HFFc6 (cell line): ENCODE measurements around the gene EXOC2. TPM values are rescaled to one million over a fixed set of nuclear protein-coding genes. Genes with fewer than 3 reads are reported as not detected.

Experiments
- DNase-seq: peaks from one replicate; pipeline ENCODE4 v3.0.0-alpha.2; 2018
- H3K27ac Mint-ChIP-seq: 2 replicates; pipeline ENCODE4 v1.8.0; 2020; ENCODE audit warnings: mild to moderate bottlenecking, mixed read lengths
- H3K27me3 Mint-ChIP-seq: 2 replicates; pipeline ENCODE4 v1.8.0; 2021; ENCODE audit warnings: mild to moderate bottlenecking, moderate library complexity, mixed read lengths; ENCODE audit not compliant: insufficient read depth
- H3K36me3 Mint-ChIP-seq: 2 replicates; pipeline ENCODE4 v1.8.0; 2021; ENCODE audit warnings: low read depth, mixed read lengths
- H3K4me1 Mint-ChIP-seq: 2 replicates; pipeline ENCODE4 v1.8.0; 2020; ENCODE audit warnings: low read depth, mixed read lengths
- H3K4me3 Mint-ChIP-seq: 2 replicates; pipeline ENCODE4 v1.8.0; 2020; ENCODE audit warnings: mild to moderate bottlenecking, moderate library complexity, mixed read lengths
- H3K9me3 Mint-ChIP-seq: 2 replicates; pipeline ENCODE4 v1.8.0; 2020; ENCODE audit warnings: mild to moderate bottlenecking, mixed read lengths
- CTCF ChIP-seq: fragments of 200-600 bp; sonication (generic); IDR thresholded peaks from 2 replicates; pipeline ENCODE4 v1.5.0; 2021; ENCODE audit warnings: antibody characterized with exemption, mild to moderate bottlenecking
- total RNA-seq, 6 experiments: library from RNA; stranded (reverse); fragmentation: NEBNext Ultra II Directional; extraction: Animal tissue kit (Norgen Biotek cat#: 25700); gene quantifications; 2 replicates in 1 of 6; 3 replicates in 5 of 6; pipeline ENCODE4 v1.2.3, GENCODE V29; 2021

Gene EXOC2
- total RNA-seq, 6 experiments from 2014 or later: 19.3 to 22.4 (median 20.3) TPM

- no peak for TF ChIP-seq CTCF
- H3K9me3 Mint-ChIP-seq: peaks cover 14% of the 10 kb centered on the region; the same call in 1 of the 2 replicates
- H3K4me3 Mint-ChIP-seq: no peak overlapping the region
- no peaks in the 10 kb centered on the region for H3K36me3 Mint-ChIP-seq
- peaks cover 13% of the 10 kb centered on the region for H3K4me1 Mint-ChIP-seq
- H3K27me3 Mint-ChIP-seq: peaks cover 15% of the 10 kb centered on the region
- no peak overlapping the region for H3K27ac Mint-ChIP-seq
- DNase-seq: no peak
Observed at GRCh38 chr6:438634-439170, 254.2 kb downstream of the EXOC2 start.

GRCh38 chr6:437037-437392 is 255.9 kb downstream of the EXOC2 start:
- Mint-ChIP-seq H3K4me1 (peaks cover 13% of the 10 kb centered on the region), H3K4me3 (peak overlapping the region; percentile 51; the same call in 1 of the 2 replicates), H3K27me3 (peaks cover 15% of the 10 kb centered on the region), H3K36me3 (no peaks in the 10 kb centered on the region), H3K9me3 (peaks cover 5% of the 10 kb centered on the region; the same call in 1 of the 2 replicates), H3K27ac (no peak overlapping the region)
- no peak for TF ChIP-seq CTCF
- DNase-seq: no peak

GRCh38 chr6:436308-437036 is 256.5 kb downstream of the EXOC2 start:
- Mint-ChIP-seq H3K9me3 (peaks cover 4% of the 10 kb centered on the region; the same call in 1 of the 2 replicates), H3K4me1 (peaks cover 13% of the 10 kb centered on the region), H3K4me3 (peak overlapping the region; percentile 51; the same call in 1 of the 2 replicates), H3K27me3 (peaks cover 15% of the 10 kb centered on the region), H3K36me3 (no peaks in the 10 kb centered on the region), H3K27ac (no peak overlapping the region)
- no peak for TF ChIP-seq CTCF
- peak; percentile 15 for DNase-seq

- DNase-seq: no peak
- Mint-ChIP-seq H3K36me3 (no peaks in the 10 kb centered on the region), H3K4me1 (peaks cover 13% of the 10 kb centered on the region), H3K9me3 (peaks cover 4% of the 10 kb centered on the region; the same call in 1 of the 2 replicates), H3K4me3 (peak overlapping the region; percentile 51; the same call in 1 of the 2 replicates), H3K27me3 (peaks cover 15% of the 10 kb centered on the region), H3K27ac (no peak overlapping the region)
- no peak for TF ChIP-seq CTCF
Observed at GRCh38 chr6:435441-436307, 257.3 kb downstream of the EXOC2 start.

Other genes starting within 250 kb of the EXOC2 start
- under 1 TPM in 4 of 6 experiments, not detected in 2; 0.21 to 0.34 (median 0.28) TPM for gene HUS1B, start 36.0 kb downstream of the EXOC2 start, total RNA-seq